ENCODE measurements around the gene TEX48.
A peak's percentile ranks its signal among the peaks of the same experiment; 100 is the strongest.

Gene TEX48

DNA sequence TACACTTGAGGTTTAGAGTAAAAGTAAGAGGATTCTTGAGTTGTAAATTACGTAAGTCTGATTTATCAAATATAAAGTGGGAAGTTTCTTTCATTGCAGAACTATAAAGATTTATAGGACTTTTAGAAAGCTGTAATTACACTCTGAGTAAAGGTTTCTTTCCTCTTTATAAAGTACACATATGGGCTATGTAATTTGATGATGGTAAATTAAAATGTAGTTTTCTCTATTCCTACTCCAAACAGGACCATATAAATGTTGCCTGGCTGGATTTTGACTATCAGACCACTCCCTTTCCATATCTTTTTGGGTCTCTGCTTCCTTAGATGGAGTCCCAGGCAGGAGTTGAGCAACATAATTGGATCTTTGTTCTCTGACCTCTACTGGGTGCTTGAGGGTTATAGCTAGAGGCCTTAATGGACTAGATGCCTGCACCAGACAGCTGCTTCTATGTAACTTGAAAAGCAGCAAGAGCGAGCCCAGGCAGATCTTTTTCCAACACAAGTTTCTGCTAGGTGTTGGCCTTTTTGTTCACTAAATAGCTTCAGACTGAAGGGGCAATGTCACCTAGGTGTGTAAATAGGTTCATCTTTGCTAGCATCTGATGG lies 11.4 kb upstream of the TEX48 start:
- DNase-seq: no peak

GRCh38 chr9:114691956-114692295 lies 9.9 kb upstream of the TEX48 start:
- no peak for DNase-seq

DNA sequence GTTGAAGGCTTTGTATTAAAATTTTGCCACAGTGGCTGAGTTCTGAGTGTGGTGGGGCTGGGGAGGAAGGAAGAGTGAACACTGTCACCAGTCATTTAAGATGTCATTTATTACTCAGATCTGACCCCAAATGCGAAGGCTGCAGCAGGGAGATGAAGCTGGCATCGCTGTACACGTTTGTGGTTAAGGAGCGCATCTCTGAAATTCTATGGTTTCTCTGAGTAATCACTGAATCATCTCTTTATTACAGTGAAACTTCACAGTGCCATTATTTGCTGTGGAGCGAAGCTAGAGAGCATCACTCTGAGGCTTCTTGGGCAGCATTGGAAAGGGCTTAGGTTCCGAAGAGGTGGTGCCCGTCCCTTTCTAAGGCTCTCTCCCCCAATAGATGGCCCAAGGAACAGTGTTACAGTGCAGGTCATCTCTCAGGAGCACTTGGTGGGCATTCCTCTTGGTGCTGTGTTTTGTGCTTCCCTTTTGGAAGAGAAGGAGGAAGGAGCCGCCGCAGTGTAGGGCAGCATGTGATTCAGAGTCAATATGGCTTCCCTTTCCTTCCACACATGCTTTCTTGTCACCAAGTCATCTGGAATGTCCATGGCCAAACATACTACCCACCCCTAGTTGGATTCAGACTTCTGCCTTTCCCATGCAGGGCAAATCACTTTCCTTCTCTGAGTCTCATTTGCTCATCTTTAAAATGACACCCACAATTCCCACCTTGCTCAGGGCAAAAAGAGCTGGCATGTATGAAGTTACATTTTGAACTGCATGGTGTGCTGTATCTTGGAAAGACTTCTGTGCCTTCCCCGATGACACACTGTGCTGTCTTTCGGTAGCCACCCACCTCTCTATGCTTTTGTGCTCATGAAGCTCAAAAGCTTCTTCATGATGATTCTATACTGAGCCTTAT lies 9.3 kb upstream of the TEX48 start:
- peak; percentile 94 for DNase-seq

GRCh38 chr9:114690308-114690707 lies 8.3 kb upstream of the TEX48 start:
- no peak for DNase-seq

GRCh38 chr9:114689813-114690212 lies 7.8 kb upstream of the TEX48 start:
- DNase-seq: no peak

GRCh38 chr9:114688909-114689610 lies 7.1 kb upstream of the TEX48 start:
- peak; percentile 26 for DNase-seq

GRCh38 chr9:114688379-114688778 lies 6.4 kb upstream of the TEX48 start:
- no peak for DNase-seq

GRCh38 chr9:114687034-114687433 lies 5.0 kb upstream of the TEX48 start:
- DNase-seq: peak; percentile 67

DNA sequence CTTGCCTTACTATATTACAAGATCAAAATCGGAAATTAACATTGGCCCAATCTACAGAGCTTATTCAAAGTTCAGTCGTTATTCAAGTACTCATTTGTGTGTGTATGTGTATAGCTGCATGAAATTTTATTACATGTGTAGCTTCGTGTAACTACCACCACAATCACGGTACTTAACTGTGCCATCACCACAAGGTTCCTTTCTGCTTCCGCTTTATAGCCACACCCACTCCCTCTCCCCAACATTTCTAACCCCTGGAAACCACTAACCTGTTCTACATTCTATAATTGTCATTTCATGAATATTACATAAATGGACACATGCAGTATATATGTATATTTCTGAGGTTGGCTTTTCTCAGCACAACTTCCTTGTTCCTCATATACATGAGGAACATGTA lies 4.0 kb upstream of the TEX48 start:
- DNase-seq: no peak

- DNase-seq: no peak
These were observed 2.0 kb upstream of the TEX48 start for GRCh38 chr9:114684036-114684435.

GRCh38 chr9:114682846-114683245 lies 854 bp upstream of the TEX48 start:
- DNase-seq: no peak

DNA sequence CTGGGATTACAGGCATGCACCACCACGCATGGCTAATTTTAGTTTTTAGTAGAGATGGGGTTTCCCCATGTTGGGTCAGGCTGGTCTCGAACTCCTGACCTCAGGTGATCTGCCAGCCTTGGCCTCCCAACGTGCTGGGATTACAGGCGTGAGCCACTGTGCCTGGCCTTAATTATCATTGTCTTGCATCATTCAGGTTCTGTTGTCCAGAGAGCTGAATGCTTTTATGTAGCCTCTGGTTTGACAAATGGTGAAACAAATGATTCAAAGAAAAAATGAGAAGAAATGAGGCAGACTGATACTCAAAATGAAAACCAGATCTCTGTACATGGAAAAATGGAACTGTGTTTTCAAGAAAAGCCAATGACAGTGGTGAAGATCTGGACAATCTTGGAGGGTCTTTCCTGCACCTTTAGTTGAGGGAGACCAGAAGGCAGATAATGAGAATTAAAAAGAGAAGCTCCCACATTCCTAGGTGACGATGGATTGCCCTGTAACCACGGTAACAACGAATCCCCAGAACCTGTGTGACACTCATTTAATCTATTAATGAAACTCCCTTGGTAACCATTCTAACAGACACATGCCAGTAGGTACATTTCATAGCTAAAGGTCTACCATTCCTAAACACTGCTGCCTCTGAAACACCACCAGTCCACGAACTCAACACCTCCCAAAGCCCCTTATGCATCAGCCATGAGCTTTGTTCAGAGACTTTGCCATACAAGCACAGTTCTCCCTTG lies 1.6 kb downstream of the TEX48 start:
- no peak for DNase-seq

DNA sequence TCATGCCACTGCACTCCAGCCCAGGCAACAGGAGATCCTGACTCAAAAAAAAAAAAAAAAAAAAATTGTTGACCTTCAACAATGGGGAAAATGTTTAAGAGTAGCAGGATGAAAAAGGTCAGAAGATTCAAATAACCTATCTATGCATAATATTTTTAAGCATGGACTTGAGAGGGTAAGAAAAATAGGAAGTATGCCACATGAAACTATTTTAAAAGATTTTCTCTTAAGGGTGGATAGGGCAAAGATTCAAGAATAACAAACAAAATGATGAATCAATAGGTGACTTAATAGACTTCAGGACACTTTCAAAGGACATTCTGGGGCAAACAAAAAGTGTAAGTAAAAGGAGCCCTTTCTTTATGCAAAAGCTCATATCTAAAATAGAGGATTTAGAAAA lies 3.2 kb downstream of the TEX48 start:
- DNase-seq: no peak

DNA sequence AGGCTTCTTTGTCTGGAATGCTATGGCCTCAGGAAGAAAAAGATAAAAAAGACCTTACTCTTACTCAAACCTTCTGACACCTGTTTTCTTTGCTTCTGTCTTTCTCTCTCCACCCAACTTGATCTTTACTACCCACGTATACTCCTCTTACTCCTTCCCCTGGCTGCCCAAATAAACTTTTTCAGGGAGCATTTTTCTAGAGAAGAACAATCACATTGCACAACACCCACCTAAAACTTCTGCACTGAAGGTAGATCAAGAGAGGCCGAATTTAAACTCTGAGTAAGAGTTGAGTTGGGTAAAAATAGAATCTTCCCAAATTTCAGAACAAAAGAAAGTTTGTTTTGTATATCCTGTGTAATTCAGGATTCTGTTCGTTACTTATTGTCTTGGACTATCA lies 3.9 kb downstream of the TEX48 start:
- no peak for DNase-seq

DNA sequence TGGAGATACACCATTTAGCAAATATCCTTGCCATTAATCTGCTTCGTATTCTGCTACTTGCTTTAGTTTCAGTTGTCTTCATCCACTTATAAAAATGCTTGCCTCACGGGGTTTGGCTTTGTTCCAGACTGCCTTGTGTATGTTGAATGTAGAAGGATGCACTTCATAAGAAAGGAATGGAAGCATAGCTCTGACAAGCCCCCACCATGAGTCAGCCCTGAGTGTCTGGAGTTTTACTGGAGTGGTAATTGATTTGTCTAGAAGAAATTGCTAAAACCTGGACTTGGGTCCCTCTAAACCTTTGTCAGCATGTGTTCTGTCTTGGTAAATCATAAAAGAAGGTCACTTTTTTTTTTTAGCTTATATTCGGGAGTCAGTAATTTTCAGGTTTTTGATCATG lies 4.6 kb downstream of the TEX48 start:
- peak; percentile 100 for DNase-seq

- no peak for DNase-seq
These were observed 5.1 kb downstream of the TEX48 start for GRCh38 chr9:114676901-114677300.

DNA sequence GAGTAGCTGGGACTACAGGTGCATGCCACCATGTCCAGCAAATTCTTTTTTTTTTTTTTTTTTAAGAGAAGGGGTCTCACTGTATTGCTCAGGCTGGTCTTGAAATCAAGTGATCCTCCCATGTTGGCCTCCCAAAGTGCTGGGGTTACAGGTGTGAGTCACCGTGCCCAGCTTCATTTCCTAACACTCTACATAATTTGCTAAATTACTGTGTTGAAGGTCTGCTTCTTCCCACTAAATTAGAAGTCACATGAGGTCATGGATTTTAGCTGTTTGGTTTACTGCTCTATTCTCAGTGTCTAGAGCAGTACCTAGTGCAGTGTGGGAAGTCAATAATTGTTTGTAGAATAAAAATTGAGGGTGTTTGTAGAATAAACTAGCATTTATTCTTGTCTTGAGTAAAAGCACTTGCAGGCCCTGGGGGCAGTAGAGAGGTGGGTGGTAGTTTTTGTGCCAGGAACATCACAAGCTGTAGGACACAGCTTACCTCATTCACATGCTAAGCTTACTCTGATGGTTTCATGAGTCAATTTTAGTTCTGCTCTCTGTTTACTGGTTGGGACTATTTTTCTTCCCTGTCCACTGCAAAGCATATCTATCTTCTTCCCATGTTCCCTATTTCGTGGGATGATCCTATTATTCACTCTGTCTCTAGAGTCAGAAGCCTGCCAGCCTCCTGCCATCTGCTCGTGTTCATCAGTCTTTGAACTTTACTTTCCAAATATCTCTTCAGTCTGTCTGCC lies 7.0 kb downstream of the TEX48 start:
- no peak for DNase-seq

GRCh38 chr9:114674076-114674797 lies 7.8 kb downstream of the TEX48 start:
- peak; percentile 33 for DNase-seq

DNA sequence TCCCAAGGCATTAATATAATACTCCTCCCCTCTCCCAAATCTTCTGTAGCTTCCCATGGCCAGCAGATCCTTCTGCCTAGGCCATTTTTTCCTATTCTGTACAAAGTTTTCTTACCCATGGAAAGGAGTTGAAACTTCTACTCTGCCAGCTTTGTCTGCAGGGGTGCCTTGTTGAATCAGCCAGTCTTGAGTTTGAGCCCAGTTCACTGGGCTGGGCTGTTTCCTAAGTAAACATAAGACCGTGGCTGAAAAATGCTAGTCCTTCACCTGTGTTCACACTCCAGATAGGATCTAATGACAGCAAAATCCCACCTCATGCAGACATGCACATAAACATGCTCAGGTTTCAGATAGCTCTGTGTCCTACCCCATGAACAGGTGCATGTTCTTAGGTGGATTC lies 10.4 kb downstream of the TEX48 start:
- no peak for DNase-seq

DNA sequence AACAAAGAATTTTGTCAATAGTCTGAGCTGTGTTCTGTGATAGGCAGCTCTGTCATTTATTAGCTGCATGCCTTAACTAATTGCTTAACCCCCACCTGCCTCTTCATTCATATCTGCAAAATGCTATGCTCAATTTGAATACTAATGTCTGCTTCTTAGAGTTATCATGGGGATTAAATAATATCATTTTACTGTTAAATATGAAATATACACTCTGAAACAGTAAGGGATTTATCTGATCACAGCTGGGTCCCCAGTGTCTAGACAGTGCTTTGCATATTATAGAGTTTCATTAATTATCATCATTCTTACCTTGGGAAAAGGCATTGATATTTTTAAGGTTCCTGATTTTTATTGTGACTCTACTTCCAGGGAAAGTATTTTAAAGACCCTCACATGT lies 12.0 kb downstream of the TEX48 start:
- DNase-seq: no peak

DNA sequence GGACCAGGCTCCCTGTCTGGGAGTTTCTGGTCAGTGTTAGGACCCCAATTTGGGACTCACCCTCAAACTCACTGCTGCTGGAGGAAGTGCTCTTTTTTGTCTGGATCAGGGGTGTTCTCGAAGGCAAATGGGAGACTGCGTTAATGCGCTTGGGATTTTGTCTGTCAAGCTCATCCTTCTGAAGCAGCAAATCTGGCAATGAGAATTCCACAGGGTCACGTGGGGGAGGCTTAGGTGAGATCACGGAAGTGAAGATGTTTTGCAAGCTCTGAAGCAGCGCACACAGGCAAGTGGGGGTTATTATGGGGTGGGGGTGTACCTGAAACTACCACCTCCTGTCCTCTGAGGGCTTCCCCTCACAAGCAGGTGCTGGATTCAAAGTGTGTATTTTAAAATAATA lies 13.8 kb downstream of the TEX48 start:
- DNase-seq: no peak

- no peak for DNase-seq
These were observed 15.1 kb downstream of the TEX48 start for GRCh38 chr9:114666851-114667250.

Measured in fibroblast of skin of scalp (primary cell).